Esophagus muscularis mucosa (tissue), 4 donors: ENCODE measurements around the gene CHST14. TPM values are rescaled to one million over a fixed set of nuclear protein-coding genes. Genes with fewer than 3 reads are reported as not detected.

Experiments used
- DNase-seq: peaks from one replicate; pipeline ENCODE4 v3.0.0-alpha.2; 2017; ENCODE audit errors: extremely low spot score
- H3K27ac ChIP-seq, 4 donors: fragments of 200-600 bp; sonication (generic); replicated peaks in 1 of 4; 1 replicate in 3 of 4; 2 replicates in 1 of 4; pipeline ENCODE4 v1.5.1; 2016 to 2019; ENCODE audit warnings: mild to moderate bottlenecking in 1 of 4
- H3K27me3 ChIP-seq, 4 donors: fragments of 200-600 bp; sonication (generic); one replicate each; pipeline versions ENCODE4 v1.5.1 to v1.6.0; 2016 to 2019
- H3K36me3 ChIP-seq, 4 donors: fragments of 200-600 bp; sonication (generic); one replicate each; pipeline ENCODE4 v1.5.1; 2016 to 2019
- H3K4me1 ChIP-seq, 4 donors: fragments of 200-600 bp; sonication (generic); one replicate each; pipeline ENCODE4 v1.5.1; 2016 to 2019
- H3K4me3 ChIP-seq, 4 donors: fragments of 200-600 bp; sonication (generic); 1 replicate in 2 of 4; 2 replicates in 2 of 4; pipeline ENCODE4 v1.5.1; 2016 to 2019; ENCODE audit warnings: mild to moderate bottlenecking in 4 of 4, moderate library complexity in 1 of 4
- H3K9me3 ChIP-seq, 4 donors: fragments of 200-600 bp; sonication (generic); 1 replicate in 3 of 4; 2 replicates in 1 of 4; pipeline ENCODE4 v1.5.1; 2016 to 2019
- EP300 ChIP-seq: sonication (generic); formaldehyde crosslinking; IDR thresholded peaks from one replicate; pipeline ENCODE4 v1.6.1; 2017; ENCODE audit warnings: antibody characterized with exemption
- POLR2A ChIP-seq: fragments of 450-650 bp; IDR thresholded peaks from one replicate; pipeline ENCODE4 v1.6.1; 2017; ENCODE audit warnings: antibody characterized with exemption, moderate library complexity, mild to moderate bottlenecking, low read depth
- POLR2AphosphoS5 ChIP-seq, 2 donors: sonication (generic); formaldehyde crosslinking; IDR thresholded peaks; one replicate each; pipeline ENCODE4 v1.6.1; 2017; ENCODE audit warnings: antibody characterized with exemption in 2 of 2
- WGBS: methylation state at CpG from one replicate; pipeline ENCODE4 v1.1.5; 2018; 5-methylcytosine and 5-hydroxymethylcytosine counted together
- intact Hi-C: fragments of 100-400 bp; cut with DNase I; formaldehyde crosslinking; loops from one replicate; pipeline ENCODE4 v1.15.1; 2023
- total RNA-seq, 4 donors: library from RNA; depleted of rRNA; stranded (reverse); fragments of >200 nt; gene quantifications; one replicate each; pipeline versions ENCODE4 v1.1.0 to v1.2.1, GENCODE V29; 2016
- TF ChIP-seq, protein P1 (sequence below), 3 experiments: fragments of 200-600 bp in 2 of 3; fragments of 450-650 bp in 1 of 3; sonication (generic) in 2 of 3; IDR thresholded peaks; one replicate each; pipeline ENCODE4 v1.5.1; 2017 to 2019; ENCODE audit warnings: antibody characterized with exemption in 3 of 3, mild to moderate bottlenecking in 2 of 3, moderate library complexity in 1 of 3

The CHST14 gene
- total RNA-seq, 4 donors from 2014 or later, result 7.9 to 16.6 (median 12.5) TPM

DNA sequence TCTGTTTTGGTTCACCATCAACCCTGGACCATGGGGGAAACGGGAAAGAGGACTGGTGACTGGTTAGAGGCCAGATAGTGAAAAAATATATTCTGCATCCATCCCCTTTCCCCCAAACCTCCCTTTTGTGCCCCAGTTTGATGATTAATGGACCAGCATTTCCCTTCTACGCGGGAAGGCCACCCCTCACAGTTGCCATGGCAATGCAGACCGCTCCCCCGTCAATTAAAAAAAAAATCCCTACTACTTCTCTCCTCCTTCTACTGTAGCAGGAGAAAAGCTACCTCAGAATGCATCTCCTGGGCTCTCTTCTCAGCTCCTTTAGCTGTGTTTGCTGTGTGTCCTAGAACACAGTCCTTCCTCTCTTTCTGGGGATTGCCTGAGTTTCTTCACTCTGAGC, 26.0 kb upstream of the CHST14 start:
- no peak for DNase-seq
- no peak overlapping the region for H3K27ac ChIP-seq
- H3K4me3 ChIP-seq, result no peak overlapping the region
- H3K36me3 ChIP-seq, result no peaks in the 10 kb centered on the region
- 90% methylated on average over 5 of the region's 5 CpGs for WGBS
- H3K9me3 ChIP-seq, result no peaks in the 10 kb centered on the region
- no peaks in the 10 kb centered on the region for H3K27me3 ChIP-seq
- TF ChIP-seq POLR2AphosphoS5 (IDR thresholded peaks at IDR 0.05), result no peak
- no peak for TF ChIP-seq EP300
- TF ChIP-seq, protein P1, sequence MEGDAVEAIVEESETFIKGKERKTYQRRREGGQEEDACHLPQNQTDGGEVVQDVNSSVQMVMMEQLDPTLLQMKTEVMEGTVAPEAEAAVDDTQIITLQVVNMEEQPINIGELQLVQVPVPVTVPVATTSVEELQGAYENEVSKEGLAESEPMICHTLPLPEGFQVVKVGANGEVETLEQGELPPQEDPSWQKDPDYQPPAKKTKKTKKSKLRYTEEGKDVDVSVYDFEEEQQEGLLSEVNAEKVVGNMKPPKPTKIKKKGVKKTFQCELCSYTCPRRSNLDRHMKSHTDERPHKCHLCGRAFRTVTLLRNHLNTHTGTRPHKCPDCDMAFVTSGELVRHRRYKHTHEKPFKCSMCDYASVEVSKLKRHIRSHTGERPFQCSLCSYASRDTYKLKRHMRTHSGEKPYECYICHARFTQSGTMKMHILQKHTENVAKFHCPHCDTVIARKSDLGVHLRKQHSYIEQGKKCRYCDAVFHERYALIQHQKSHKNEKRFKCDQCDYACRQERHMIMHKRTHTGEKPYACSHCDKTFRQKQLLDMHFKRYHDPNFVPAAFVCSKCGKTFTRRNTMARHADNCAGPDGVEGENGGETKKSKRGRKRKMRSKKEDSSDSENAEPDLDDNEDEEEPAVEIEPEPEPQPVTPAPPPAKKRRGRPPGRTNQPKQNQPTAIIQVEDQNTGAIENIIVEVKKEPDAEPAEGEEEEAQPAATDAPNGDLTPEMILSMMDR (IDR thresholded peaks at IDR 0.05), result no peak
- TF ChIP-seq POLR2A, result no peak
- intact Hi-C loops, result loop anchor here (5.0 to 10.0 kb wide), 2 partner anchors 63 to 150 kb away; partner anchors contain the start of gene KNL1
- peaks cover 42 to 52% (median 50%) of the 10 kb centered on the region in 4 donors for H3K4me1 ChIP-seq

DNA sequence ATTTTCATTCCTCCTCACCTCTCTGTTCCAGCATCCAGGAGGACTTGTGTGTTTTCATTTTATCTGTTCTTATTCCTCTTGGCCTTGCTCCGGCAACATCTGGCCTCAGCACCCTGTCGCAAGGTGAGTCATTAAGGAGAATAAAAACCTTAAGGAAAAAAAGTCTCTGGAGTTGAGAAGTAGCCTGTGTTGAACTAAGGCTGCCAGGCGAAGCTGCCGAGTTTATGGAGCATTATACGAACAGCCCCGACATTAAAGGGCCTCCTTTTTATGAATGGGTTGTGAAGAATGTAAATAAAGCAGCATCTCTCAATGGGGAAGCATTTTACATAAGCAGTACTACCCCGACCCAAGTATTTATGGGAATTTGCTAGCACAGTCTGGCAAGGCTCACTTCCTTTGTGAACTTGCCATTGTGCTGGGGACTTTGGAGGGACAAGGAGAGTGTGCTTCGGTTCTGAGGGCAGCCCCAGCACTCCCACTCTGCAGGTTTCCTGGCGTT, 25.3 kb upstream of the CHST14 start:
- peaks cover 35 to 48% (median 44%) of the 10 kb centered on the region in 4 donors for H3K4me1 ChIP-seq
- H3K27ac ChIP-seq, result peak overlapping the region in 2 of 4 donors; percentile 16 to 34
- TF ChIP-seq, protein P1 (IDR thresholded peaks at IDR 0.05), result no peak
- TF ChIP-seq POLR2A, result no peak
- TF ChIP-seq POLR2AphosphoS5 (IDR thresholded peaks at IDR 0.05), result peak in 1 of 2 donors; percentile 3
- intact Hi-C loops, result loop anchor here (5.0 to 10.0 kb wide), 2 partner anchors 62 to 149 kb away; partner anchors contain the start of gene KNL1
- no peak overlapping the region for H3K4me3 ChIP-seq
- H3K9me3 ChIP-seq, result no peaks in the 10 kb centered on the region
- H3K36me3 ChIP-seq, result no peaks in the 10 kb centered on the region
- DNase-seq, result no peak
- WGBS, result 31% methylated on average over 9 of the region's 9 CpGs
- H3K27me3 ChIP-seq, result no peaks in the 10 kb centered on the region

DNA sequence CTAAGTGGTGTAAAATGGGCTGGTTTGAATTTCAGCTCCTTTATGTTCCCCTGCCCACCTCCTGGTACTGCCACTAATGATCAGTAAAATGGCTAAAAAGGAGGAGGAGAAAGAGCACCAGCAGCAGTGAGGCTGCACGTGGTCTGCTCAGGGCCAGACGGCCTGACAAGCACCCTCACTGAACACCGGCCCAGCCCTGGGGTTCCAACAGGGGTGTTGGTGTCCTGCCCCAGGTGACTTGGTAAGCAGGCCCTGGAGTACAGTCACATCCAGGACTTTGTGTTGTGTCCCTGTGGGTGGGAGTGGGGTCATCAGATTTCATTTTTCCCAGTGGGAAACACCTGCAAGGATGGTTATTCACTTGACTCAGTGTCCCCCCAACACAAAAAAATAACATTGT, 24.6 kb upstream of the CHST14 start:
- WGBS, result 88% methylated on average over 3 of the region's 3 CpGs
- no peaks in the 10 kb centered on the region for H3K36me3 ChIP-seq
- peaks cover 35 to 47% (median 44%) of the 10 kb centered on the region in 4 donors for H3K4me1 ChIP-seq
- H3K4me3 ChIP-seq, result no peak overlapping the region
- intact Hi-C loops, result loop anchor here (5.0 to 10.0 kb wide), 2 partner anchors 61 to 149 kb away; partner anchors contain the start of gene KNL1
- DNase-seq, result no peak
- H3K9me3 ChIP-seq, result no peaks in the 10 kb centered on the region
- peak overlapping the region in 2 of 4 donors; percentile 16 to 34 for H3K27ac ChIP-seq
- TF ChIP-seq EP300 (no peak), POLR2AphosphoS5 (IDR thresholded peaks at IDR 0.05) (no peak), POLR2A (no peak)
- TF ChIP-seq, protein P1 (IDR thresholded peaks at IDR 0.05), result no peak
- no peaks in the 10 kb centered on the region for H3K27me3 ChIP-seq

DNA sequence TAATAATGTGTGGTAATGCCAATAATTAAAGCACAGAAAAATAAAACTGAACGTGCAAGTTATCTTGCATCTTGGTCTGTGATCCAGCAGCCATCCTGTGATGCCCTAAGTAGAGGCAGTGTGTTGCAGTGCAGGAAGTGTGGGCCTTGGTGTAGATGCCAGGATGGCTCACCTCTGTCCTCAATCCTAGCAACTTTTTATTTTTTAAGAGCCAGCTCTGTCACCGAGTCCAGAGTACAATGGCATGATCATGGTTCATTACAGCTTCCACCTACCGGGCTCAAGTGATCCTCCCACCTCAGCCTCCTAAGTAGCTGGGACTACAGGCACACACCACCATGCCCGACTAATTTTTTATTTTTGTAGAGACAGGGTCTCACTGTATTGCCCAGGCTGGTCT, 22.4 kb upstream of the CHST14 start:
- H3K4me1 ChIP-seq, result peaks cover 41 to 46% (median 42%) of the 10 kb centered on the region in 4 donors
- no peak overlapping the region for H3K4me3 ChIP-seq
- WGBS, result 89% methylated on average over 4 of the region's 4 CpGs
- no peaks in the 10 kb centered on the region for H3K27me3 ChIP-seq
- H3K36me3 ChIP-seq, result no peaks in the 10 kb centered on the region
- TF ChIP-seq POLR2AphosphoS5 (IDR thresholded peaks at IDR 0.05) (no peak), EP300 (no peak), POLR2A (no peak)
- TF ChIP-seq, protein P1 (IDR thresholded peaks at IDR 0.05), result no peak
- intact Hi-C loops, result loop anchor here (5.0 to 10.0 kb wide), 2 partner anchors 59 to 146 kb away; partner anchors contain the start of gene KNL1
- H3K27ac ChIP-seq, result no peak overlapping the region
- no peak for DNase-seq
- H3K9me3 ChIP-seq, result no peaks in the 10 kb centered on the region

DNA sequence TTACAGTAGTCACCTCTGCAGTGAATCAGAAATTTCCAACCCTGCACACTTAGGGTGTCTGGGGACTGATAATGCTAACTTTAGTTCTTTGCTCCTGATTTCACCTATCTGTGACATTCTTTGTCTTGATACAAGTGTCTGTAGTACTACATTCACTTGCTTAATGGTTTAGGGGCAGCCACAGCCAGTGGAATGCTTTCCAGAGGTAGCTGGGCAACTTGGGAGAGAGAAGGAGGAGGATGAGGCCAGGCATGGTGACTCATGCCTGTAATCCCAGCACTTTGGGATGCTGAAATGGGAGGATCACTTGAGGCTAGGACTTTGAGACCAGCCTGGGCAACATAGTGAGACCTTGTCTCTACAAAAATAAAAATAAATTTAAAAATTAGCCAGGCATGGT, 21.5 kb upstream of the CHST14 start:
- H3K4me3 ChIP-seq, result no peak overlapping the region
- intact Hi-C loops, result loop anchor here (5.0 to 10.0 kb wide), 2 partner anchors 58 to 146 kb away; partner anchors contain the start of gene KNL1
- TF ChIP-seq POLR2AphosphoS5 (IDR thresholded peaks at IDR 0.05) (no peak), POLR2A (no peak), EP300 (no peak)
- TF ChIP-seq, protein P1 (IDR thresholded peaks at IDR 0.05), result no peak
- no peaks in the 10 kb centered on the region for H3K9me3 ChIP-seq
- H3K4me1 ChIP-seq, result peaks cover 40 to 45% (median 41%) of the 10 kb centered on the region in 4 donors
- H3K27me3 ChIP-seq, result no peaks in the 10 kb centered on the region
- no peaks in the 10 kb centered on the region for H3K36me3 ChIP-seq
- DNase-seq, result no peak
- no peak overlapping the region for H3K27ac ChIP-seq
